MM.1S (cell line): Measurements from ENCODE around the gene HORMAD2.

Source experiments
- DNase-seq: peaks from one replicate; pipeline ENCODE4 v3.0.0-alpha.2; 2015
- H2AFZ ChIP-seq: fragments of 300-600 bp; sonication (generic); 2 replicates; pipeline ENCODE4 v1.6.0; 2016; ENCODE audit warnings: antibody characterized with exemption, low read length
- H3F3A ChIP-seq: fragments of 300-600 bp; sonication (generic); 2 replicates; pipeline ENCODE4 v1.6.1; 2016; ENCODE audit warnings: mild to moderate bottlenecking, antibody characterized with exemption, low read length, moderate library complexity, mixed read lengths; ENCODE audit not compliant: insufficient read depth
- H3K27ac ChIP-seq: fragments of 300-600 bp; sonication (generic); 2 replicates; pipeline ENCODE4 v1.5.1; 2016; ENCODE audit warnings: mild to moderate bottlenecking, low read length
- H3K27me3 ChIP-seq: fragments of 300-600 bp; sonication (generic); replicated peaks from 2 replicates; pipeline ENCODE4 v1.6.0; 2016; ENCODE audit warnings: low read length; ENCODE audit not compliant: insufficient read depth
- H3K36me3 ChIP-seq: fragments of 300-600 bp; sonication (generic); replicated peaks from 2 replicates; pipeline ENCODE4 v1.6.1; 2016; ENCODE audit warnings: mild to moderate bottlenecking, low read length, mixed read lengths; ENCODE audit not compliant: insufficient read depth
- H3K4me1 ChIP-seq: fragments of 300-600 bp; sonication (generic); 2 replicates; pipeline ENCODE4 v1.6.1; 2016; ENCODE audit warnings: low read length, mixed read lengths
- H3K4me2 ChIP-seq: fragments of 300-600 bp; sonication (generic); 2 replicates; pipeline ENCODE4 v1.6.0; 2016; ENCODE audit warnings: low read depth, low read length
- H3K4me3 ChIP-seq: fragments of 300-600 bp; sonication (generic); 2 replicates; pipeline ENCODE4 v1.5.1; 2016; ENCODE audit warnings: low read length, mixed read lengths
- H3K79me2 ChIP-seq: fragments of 300-600 bp; sonication (generic); 2 replicates; pipeline ENCODE4 v1.6.1; 2016; ENCODE audit warnings: mixed run types, low read length, mixed read lengths
- H3K9ac ChIP-seq: fragments of 300-600 bp; sonication (generic); 2 replicates; pipeline ENCODE4 v1.6.1; 2016; ENCODE audit warnings: low read length, mixed read lengths
- H3K9me2 ChIP-seq: fragments of 300-600 bp; sonication (generic); replicated peaks from 2 replicates; pipeline ENCODE4 v1.6.1; 2016; ENCODE audit warnings: mild to moderate bottlenecking, low read length, mixed read lengths; ENCODE audit not compliant: insufficient read depth
- H3K9me3 ChIP-seq: fragments of 300-600 bp; sonication (generic); replicated peaks from 2 replicates; pipeline ENCODE4 v1.6.1; 2016; ENCODE audit warnings: mild to moderate bottlenecking, low read length, mixed read lengths; ENCODE audit not compliant: insufficient read depth
- H4K20me1 ChIP-seq: fragments of 300-600 bp; sonication (generic); 2 replicates; pipeline ENCODE4 v1.6.1; 2016; ENCODE audit warnings: mild to moderate bottlenecking, low read length, moderate library complexity, mixed read lengths; ENCODE audit not compliant: insufficient read depth
- CTCF ChIP-seq: fragments of 300-600 bp; sonication (generic); IDR thresholded peaks from 2 replicates; pipeline ENCODE4 v1.5.1; 2016; ENCODE audit warnings: antibody characterized with exemption, low read length, mixed read lengths
- EZH2 ChIP-seq: fragments of 300-600 bp; sonication (generic); optimal IDR thresholded peaks from 2 replicates; pipeline ENCODE3; 2017; ENCODE audit warnings: low read depth, mild to moderate bottlenecking, antibody characterized with exemption, low read length, mixed read lengths
- EZH2phosphoT487 ChIP-seq: fragments of 300-600 bp; sonication (generic); IDR thresholded peaks from 2 replicates; pipeline ENCODE4 v1.6.1; 2018; ENCODE audit warnings: antibody characterized with exemption, low read length

HORMAD2 gene

DNA sequence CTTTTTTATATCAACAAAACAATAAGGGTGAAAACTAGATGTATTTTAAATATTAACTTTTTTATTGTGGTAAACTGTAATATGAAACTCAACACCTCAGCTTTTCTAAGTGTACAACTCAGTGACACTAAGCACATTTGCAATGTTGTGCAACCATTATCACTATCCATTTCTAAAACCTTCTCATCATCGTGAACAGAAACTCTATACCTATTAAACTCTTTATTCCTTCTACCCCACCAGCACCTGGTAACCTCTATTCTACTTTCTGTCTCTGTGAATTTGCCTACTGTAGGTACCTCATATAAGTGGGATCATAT is 9.4 kb downstream of the HORMAD2 start:
- Histone ChIP-seq H3F3A (no peaks in the 10 kb centered on the region; the same call in 1 of the 2 replicates), H4K20me1 (no peaks in the 10 kb centered on the region), H3K9me3 (no peaks in the 10 kb centered on the region), H3K27ac (no peak overlapping the region), H3K27me3 (no peaks in the 10 kb centered on the region), H3K9me2 (no peaks in the 10 kb centered on the region), H3K9ac (no peak overlapping the region), H2AFZ (no peak overlapping the region), H3K4me1 (peaks cover 14% of the 10 kb centered on the region; the same call in 1 of the 2 replicates), H3K4me2 (peak overlapping the region; percentile 19; the same call in 1 of the 2 replicates), H3K79me2 (no peaks in the 10 kb centered on the region), H3K36me3 (no peaks in the 10 kb centered on the region), H3K4me3 (no peak overlapping the region)
- no peak for DNase-seq
- TF ChIP-seq EZH2phosphoT487 (no peak), EZH2 (no peak), CTCF (no peak)

GRCh38 chr22:30092686-30093085 is 12.4 kb downstream of the HORMAD2 start:
- Histone ChIP-seq H2AFZ (no peak overlapping the region), H3K27me3 (no peaks in the 10 kb centered on the region), H3K27ac (no peak overlapping the region), H3K4me1 (peaks cover 14% of the 10 kb centered on the region; the same call in 1 of the 2 replicates), H3K4me2 (no peak overlapping the region), H4K20me1 (no peaks in the 10 kb centered on the region), H3K36me3 (no peaks in the 10 kb centered on the region), H3K9me3 (no peaks in the 10 kb centered on the region), H3K4me3 (no peak overlapping the region), H3K9me2 (no peaks in the 10 kb centered on the region), H3K9ac (no peak overlapping the region), H3F3A (no peaks in the 10 kb centered on the region; the same call in 1 of the 2 replicates), H3K79me2 (no peaks in the 10 kb centered on the region)
- TF ChIP-seq EZH2phosphoT487 (no peak), EZH2 (no peak), CTCF (no peak)
- DNase-seq, result no peak

DNA sequence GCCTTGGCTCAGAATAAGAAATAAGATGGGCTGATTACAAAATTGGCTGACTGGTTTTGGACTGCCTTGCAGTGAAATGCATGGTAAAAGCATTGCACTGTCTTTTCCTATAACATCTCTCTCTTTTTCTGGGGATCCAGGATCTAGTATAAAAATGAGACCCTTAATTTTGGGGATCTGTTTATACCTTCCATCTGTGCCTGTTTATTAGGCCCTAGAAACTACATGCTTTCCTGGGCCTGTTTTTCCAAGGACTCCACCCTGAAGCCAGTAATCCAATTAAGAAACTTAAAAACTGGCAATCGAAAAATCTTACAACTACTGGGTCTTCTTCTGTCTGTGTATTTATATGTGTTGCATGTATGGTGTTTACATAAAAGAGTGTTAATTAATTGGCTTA is 14.5 kb downstream of the HORMAD2 start:
- no peaks in the 10 kb centered on the region for H3K9me2 ChIP-seq
- H3K9me3 ChIP-seq, result no peaks in the 10 kb centered on the region
- H3K27ac ChIP-seq, result no peak overlapping the region
- no peaks in the 10 kb centered on the region for H3K27me3 ChIP-seq
- H3K4me2 ChIP-seq, result no peak overlapping the region
- no peaks in the 10 kb centered on the region for H3K36me3 ChIP-seq
- TF ChIP-seq EZH2phosphoT487, result no peak
- TF ChIP-seq CTCF, result no peak
- no peak for TF ChIP-seq EZH2
- H3F3A ChIP-seq, result no peaks in the 10 kb centered on the region; the same call in 1 of the 2 replicates
- H3K79me2 ChIP-seq, result no peaks in the 10 kb centered on the region
- no peak for DNase-seq
- no peak overlapping the region for H3K9ac ChIP-seq
- no peak overlapping the region for H3K4me3 ChIP-seq
- H3K4me1 ChIP-seq, result peaks cover 14% of the 10 kb centered on the region; the same call in 1 of the 2 replicates
- H4K20me1 ChIP-seq, result no peaks in the 10 kb centered on the region
- no peak overlapping the region for H2AFZ ChIP-seq
